GM21423 (cell line): ENCODE results near the gene UST.

Experiments used
- ATAC-seq: cut with Tn5 transposase; IDR thresholded peaks from one replicate; pipeline ENCODE4 v1.9.1; 2021; ENCODE audit warnings: mild to moderate bottlenecking, moderate library complexity; ENCODE audit not compliant: unreplicated experiment

Gene UST

DNA sequence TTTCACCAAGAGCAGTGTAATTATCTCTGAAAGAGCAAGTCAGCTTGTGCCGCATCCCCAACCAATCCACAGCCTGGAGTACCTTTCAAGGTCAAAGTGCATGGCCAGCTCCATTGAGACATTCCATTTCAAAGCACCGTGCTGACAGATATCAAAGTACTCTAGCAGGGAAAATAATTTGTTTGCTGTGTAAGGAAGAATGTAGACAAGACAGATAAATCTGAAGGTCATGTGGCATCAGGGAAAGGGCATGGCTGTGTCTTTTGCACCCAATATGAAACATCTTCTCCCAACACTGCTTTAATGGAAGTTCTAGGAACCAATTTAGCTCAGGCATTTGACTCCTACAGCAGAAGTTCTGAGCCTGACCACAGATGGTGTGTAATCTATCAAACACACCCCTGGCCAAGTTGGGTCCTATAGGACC, 328.0 kb downstream of the UST start:
- no peak for ATAC-seq

DNA sequence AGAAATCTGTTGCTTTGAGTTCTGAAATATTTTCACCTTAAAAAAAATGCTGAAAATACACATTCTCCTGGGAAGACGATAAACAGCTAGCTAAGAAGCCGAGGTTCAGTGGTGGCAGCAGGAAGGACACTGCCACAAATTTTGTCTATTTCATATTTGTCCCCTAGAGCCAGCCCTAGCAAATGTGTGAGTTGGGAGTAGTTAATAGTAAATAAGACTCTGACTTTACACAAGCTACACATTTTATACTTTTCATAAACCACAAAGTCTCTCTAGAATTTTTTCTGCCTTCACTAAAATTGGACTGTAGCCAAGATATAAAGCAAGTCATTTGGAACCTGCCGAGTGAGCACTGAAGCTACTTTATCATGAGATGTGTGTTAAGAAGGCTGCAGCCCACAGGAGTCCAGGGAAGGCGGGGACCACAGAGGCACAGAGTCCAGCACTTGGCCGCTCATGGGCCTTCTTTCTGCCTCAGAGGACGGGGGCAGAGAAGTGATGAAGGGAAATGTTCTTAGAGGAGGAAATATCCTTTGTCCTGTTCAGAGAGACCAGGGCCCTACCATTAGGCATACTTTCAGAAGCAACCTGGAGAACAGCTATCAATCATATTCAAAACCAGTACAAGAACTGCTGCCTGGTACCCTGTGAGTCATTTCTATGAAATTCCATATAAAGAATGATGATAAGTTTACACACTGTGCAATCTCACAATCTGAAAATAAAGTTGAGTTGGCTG, 329.0 kb downstream of the UST start:
- no peak for ATAC-seq

DNA sequence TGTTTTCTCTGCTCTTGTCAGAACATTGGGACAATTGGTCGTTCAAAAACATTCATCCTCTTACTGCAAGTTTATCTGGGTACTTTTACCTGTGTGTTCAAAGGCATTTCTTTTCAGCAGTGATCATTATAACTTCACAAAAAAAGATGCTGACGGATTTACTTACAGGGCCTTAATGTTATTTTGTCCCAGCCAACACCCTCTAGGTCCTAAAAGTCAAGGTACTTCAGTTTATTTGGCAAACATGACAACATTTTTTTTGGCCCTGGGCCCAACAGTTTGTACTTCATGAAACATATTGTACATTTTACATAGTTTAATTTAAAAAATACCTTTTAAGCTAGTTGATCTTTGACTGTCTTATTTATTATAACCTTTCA, 329.5 kb downstream of the UST start:
- no peak for ATAC-seq

DNA sequence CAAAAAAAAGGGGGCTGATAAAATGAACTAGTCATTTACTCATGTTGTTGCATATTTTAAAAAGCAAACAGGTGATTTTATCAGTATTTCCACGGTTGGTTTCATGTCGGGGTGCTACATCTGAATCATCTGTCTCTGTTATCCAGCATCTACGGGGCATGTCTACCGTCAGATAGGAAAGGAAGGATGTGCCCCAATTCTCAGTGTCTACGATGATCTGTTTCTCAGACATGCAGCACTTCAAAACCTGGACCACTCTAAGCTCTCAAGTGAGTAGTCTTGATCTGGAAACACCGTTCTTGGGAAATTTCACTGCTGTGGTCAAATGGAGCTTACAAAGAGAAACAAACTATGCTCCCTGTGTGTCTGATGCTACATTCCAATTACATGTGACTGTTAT, 330.4 kb downstream of the UST start:
- ATAC-seq = no peak

DNA sequence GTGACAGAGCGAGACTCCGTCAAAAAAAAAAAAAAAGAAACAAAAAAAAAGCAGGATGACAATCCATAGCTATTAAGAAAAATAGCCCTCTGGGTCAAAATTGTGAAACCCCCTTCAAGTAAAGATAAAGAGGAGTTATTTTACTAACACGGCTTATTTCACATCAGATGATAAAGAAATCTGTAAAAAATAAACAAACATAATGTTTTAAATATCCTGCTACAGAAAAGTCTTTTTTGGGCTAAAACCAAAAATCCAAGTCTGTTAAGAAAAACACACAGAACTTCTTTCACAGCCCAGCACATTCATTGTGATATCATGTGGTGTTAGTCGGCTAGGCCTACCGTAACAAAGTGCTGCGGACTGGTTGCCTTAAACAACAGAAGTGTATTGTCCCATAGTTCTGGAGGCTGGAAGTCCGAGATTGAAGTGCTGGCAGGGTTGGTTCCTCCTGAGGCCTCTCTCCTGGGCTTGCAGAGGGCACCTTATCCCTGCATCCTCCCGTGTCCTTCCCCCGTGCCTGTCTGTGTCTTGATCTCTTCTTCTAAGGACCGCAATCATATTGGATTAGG, 331.5 kb downstream of the UST start:
- ATAC-seq = no peak

DNA sequence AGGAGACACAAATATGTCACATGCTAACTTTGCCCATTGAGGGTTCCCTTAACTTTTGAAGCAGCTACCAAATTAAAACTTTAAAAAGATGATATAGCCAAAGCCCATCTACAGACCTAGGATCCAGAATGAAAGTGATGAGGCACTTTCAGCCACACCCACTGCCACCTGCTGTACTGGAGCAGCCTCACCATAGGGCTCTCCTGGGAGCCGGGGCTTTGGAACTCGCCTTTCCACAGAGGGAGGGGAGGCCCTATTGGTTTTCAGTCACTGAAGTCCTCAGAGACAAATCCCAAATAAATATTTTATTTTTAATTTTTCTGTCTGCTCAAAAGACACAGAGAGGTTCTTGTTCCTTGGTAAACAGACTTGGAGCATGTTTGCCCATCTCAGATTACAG, 332.6 kb downstream of the UST start:
- no peak for ATAC-seq

DNA sequence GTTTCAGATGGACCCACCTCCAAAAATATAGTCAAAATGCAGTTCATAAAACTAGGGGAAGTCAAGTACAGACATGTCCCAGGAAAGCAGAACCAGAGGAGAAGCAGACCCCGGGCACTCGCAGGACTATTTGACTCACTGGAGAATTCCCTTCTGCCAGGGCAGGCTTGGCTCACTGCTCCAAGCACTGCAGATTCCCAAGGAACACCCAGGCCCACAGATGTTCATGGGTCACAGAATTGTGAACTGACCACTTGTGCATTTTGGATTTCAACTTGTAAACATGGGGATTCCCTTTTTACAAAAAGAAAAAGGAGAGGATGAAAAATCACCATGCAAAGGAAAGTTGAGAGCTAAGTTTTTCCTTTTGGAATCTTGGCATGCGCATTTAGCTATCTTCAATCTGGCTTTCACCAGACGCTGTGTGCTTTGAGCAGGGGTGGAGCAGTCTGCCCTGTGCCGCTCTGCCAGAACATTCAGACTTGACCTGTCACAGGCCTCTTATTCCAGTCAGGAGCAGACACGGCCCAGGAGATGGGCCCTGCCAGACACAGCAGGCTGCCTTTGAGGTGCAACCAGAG, 333.2 kb downstream of the UST start:
- ATAC-seq = no peak

DNA sequence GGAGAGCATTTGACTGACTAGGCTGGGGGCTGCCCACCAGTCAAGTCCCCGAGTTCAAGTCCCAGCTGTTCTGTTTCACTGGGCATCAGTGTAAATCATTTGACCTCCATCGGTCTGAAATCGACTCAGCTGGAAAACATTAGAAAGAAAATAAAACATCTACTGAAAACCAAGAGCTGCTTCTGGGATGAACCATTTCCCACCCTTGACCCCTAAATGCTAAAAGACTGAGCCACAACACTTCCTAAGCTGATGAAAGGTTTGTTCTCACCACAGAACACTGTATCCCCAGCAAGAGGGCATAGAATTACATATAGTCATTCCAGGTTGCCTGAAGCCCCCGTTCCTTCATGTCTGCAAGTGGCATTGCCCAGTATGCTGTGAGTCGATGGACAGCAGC, 333.7 kb downstream of the UST start:
- no peak for ATAC-seq

DNA sequence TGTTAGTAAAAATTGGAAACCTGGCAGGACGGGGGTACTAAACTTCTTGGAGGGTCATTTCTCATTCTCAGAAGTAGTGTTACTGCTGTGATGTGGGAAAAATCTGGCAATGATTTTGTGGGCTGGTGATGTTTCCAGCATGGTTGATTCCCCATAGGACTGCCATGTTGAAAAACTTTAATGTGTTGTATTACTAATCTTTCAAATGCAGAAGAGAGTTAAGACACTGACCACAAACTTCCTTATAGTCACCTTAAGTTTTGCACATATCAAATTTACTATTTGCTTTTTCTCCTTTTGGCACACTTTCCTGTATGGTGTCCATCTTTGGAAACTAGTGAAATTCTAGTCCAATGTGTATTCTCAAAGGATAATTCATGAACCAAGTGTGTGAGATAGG, 334.5 kb downstream of the UST start:
- no peak for ATAC-seq

DNA sequence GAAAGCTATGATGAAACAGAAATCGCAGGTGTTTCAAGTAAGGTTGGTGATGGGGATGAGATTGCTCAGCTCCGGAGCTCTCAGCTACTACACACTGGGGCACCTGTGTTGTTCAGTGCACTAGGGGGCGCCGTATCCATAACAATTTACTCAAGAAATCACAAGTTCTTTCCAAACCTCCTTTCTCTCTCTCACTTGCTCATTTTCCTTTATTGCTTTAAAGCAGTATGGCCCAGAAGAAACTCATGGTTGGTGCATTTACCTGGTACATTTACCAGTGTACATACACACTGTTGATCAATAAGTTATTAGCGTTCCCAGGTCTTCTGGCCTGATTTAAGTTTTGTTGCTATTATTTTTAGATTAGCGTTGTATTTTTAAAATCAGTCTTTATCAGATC, 335.5 kb downstream of the UST start:
- peak; percentile 67 for ATAC-seq

DNA sequence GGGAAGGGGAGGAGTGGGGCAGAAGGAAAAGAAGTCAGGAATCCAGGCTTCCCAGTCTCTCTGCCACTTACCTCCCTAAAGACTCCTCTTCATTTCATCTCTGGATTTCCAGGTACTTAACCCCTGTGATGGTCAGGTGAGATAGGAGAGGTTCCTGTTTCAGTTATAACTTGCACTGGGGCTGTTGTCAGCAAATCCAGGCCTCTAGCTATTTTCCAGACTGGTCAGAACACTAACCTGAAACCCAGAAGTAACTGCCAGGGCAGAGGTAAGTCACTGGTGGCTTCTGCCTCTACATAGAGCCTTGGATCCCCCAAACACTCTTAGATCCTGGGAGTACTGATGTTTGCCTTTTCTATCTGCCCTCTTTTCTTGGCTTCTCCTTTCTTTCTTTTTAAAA, 337.2 kb downstream of the UST start:
- ATAC-seq = no peak

DNA sequence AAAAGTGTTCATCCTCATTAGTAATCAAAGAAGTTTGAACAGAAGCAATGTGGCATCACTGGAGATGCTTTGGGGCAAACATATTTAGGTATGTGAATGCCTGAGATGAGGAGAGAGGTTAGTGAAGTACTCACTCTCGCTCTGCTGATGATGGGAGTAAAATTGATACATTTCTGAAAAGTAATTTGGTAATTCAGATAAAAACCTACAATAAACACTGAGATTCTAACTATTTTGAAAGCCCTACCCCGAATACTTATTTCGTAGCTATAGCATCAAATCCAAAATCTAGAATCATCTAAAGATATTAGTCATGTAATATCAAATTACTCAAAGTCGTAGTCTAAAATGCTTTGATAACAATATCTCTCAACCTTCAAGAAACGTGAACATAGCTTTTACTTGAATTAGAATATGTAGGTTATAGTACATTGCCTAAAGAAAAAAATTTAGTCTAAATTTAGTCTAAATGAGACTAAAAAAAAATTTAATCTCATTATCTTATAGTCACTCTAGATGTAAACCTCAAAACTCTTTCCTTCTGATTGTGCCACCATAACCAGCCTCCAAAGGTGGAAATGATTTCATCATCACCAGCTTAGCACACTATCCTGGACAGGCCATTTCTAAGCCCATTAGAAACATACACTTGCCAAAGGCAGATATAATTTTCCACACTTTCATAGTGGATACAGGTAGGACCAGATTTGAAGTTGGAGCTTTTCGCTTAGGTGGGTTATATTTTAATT, 338.2 kb downstream of the UST start:
- no peak for ATAC-seq

DNA sequence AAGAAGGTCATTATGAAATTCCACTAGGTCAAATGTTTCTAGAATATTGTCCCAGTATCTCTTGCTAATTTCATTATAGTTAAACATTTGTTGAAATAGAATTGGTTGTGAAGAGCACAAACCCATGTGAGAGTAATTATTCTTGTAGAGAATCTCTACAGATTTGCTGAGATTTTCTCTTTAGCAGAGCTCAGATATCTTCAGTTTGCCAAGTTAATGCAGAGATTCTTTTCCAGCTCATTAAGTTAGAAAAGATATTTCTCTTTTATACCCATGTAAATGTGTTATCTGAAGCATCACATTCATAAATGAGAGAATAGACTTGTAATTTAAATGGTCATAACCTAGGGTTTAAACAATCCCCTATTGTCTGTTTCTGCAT, 338.7 kb downstream of the UST start:
- no peak for ATAC-seq

DNA sequence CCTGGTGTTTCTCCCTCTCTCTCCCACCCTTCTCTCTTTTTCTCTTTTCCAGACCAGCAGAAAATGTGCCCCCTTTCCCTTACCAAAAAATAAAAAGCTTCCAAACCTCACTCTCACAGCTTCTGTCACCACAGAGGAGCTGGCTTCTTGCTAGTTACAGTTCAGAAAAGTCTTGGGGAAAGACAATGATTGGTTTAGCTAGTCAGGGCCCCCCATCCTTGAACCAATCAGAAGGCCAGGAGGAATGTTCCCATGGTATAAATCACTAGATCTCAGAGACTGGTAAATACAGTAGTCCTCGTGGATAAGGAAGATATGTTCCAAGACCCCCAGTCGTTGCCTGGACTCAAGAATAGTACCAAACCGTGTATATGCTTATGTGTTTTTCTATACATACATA, 339.5 kb downstream of the UST start:
- no peak for ATAC-seq

DNA sequence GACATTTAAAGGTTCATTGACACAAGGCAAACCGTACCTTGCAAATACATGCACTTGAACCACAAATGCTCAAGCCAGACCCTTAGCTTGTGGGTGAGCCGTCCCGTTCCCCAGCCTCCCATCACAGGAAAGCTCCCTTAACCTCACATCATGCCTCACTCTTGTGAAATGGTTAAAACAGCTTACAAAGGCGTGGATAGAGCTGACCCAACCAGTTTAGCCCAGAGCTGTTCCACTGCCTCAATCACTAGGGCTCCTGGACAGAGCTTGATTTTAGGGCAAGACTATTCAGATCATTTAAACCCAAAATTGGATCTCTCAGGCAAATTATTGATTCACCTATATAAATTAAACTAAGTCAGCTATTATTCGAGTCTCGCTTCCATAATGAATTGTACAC, 341.1 kb downstream of the UST start:
- ATAC-seq = no peak

DNA sequence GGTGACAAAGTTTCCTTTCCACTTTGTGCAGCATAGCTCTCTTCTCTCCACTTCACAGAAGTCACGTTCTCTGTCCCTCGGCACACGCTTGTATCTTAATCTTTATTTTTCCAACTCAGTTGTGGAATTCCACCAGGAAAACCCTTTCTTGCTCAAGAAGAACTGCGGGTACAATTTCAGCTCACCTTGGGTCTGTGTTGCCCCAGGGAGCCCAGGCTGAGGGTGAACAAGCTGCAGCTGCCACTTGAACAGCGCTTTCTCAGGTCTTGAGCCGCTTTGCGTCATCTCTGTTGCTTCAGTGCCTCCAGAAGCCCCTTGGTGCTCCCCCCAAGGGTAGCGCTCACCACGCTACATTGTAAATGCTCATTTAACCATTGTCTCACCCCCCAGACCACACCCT, 341.5 kb downstream of the UST start:
- no peak for ATAC-seq

DNA sequence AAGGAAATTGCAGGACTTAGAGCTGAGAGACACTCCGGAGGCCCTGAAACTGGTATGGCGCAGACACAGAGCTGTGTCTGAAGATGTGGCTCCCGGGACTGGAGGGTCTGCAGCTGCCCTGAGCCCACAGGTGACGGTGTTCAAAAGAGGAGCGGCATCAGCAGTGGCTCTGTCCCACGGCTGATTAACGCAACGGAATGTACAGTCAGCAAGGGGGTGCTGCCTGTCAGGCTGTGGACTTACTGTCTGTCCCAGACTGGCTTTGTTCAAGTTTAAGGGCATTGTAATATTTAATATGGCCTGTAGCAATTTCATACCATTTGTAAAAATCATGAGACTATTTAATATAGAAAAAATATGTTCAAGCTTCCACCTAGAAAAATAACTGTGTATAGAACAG, 342.7 kb downstream of the UST start:
- no peak for ATAC-seq

DNA sequence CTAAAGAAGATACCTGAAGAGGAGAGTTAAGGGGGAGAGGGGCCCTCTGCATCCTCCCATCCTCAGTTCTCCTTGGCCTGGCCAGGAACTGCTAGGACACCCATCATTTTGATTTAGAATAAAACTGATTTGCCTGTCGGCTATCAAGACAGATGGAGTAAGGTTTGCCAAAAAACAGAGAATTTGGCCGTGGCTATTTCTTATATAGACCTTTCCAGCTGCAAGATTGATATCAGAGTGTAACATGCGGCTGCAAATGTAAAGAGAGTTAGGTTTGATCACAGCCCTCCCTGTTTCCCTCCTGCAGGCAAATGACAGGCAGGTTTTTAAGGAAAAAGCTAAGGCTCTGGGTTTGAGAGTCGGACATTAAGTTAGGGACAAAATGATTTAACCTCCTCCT, 344.1 kb downstream of the UST start:
- no peak for ATAC-seq

DNA sequence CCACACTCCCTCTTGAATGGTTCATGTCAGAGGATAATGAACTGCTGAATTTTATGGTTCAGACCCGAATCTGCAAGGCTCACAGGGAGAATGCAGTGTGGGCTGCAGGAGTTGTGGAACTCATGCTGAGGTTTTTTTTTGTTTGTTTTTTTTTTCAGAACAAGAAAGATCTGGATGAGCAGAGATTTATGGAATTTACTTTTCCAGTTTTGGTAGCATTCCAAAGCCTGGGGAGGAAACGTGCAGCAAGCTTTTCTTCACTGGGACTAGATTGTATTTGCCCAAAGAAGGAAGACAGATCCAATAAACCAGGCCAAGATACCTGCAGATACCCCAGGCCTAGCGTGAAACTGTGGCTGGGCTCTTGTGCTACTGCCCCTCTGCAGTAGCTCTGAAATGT, 346.8 kb downstream of the UST start:
- ATAC-seq = no peak

DNA sequence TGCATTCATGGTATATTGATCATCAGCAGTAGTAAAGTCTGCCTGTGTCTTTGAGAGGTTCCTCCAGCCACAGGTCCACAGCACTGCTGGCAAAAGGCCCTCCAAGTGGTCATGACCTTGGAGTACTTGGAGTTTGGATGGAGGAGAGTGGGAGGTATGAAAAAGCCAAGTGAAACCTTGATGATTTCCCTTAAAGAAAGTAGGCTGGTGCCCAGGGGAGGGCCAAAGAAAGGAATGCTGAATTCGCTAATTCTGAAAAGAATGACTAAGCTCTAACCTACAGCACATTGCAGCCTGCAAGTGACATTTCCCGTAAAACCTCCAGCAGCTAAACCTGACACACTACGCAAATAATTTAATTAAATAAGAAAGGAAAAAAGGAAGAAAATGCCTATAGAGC, 347.3 kb downstream of the UST start:
- no peak for ATAC-seq

DNA sequence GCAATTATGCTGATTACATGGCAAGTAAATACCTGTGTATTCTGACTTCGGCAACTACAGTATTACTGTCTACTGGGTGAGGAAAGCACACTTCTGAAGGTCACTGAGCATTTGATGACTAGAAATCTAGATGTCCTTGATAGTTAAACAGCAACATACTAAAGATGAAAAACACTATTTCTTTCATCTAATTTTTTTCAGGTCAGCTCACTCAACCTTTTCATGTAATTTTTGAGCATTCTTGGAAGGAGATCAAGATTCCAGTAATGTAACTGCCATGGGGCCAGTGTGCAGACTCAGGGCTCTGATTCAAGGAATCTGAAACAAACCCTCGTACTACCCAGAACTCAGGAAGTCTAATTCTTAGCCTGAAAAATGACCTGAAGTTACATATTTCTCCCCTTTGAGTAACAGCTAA, 348.1 kb downstream of the UST start:
- no peak for ATAC-seq

DNA sequence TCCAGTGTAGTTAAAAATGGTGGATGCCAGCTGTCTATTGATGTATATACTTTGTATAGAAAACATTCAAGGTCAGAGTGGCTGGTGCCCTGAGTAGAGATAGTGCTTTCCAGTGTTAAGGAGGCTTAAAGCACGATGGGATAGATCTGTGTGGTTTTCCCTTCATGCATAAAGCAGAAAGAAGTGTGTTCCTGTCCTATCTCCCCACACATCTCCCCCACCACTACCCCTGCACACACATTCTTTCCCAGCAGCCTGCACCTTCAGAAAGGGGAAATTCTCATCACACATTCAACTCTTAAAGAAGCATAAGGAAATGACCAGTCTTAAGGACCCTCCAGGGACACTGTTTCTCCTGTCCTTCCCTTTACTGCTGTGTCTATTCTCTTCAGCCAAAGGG, 349.0 kb downstream of the UST start:
- ATAC-seq = no peak
